NCI-H1092 (cell line): ENCODE measurements around the gene TM9SF4.
A peak's percentile ranks its signal among the peaks of the same experiment; 100 is the strongest.
"Not testable (repeated sequence)": the region's sequence is repeated elsewhere in the genome, so short reads cannot be mapped to it uniquely, and the experiment has no call there.

Experiments
- DNase-seq: peaks from one replicate; lab custom pipeline; 2025; lab: John Stamatoyannopoulos, UW

TM9SF4 gene

GRCh38 chr20:32190616-32191415 lies 81.3 kb downstream of the TM9SF4 start:
- DNase-seq: no peak

DNA sequence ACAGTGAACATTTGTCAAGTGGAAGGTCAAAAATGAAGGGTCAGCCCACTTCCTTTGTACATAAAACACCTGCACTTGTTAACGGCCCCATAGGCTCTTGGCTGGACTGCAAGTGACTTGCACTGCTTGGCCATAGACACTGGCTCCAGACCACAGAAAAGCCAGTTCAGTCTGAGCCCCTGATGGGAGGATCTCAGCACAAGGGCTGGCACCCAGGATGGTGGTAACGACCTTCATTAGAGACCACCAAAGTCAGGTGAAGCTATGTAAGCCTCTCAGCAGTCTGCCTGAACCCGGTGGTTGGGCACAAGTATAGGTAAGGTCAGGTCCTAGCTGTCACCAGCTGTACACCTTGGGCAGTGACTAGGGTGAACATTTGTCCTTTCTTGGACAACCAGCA lies 81.9 kb downstream of the TM9SF4 start:
- DNase-seq: no peak

DNA sequence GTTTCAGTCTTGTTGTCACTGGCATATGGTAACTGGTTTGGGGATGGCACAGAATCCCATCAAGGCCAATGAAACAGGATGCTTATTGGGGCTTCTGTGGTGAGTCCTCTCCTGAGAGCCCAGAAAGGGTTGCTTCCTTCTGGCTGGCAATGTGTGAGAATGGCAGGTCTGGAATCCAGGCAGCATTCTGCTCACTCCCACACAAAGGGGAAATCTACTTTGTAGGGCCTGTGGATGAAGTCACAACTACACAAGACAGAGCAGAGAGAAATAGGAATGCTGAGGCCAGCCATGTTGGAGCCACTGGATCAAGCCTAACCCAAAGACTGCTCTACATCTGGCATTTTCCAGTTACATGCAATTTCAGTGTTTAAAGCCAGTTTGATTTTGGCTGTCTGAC lies 82.4 kb downstream of the TM9SF4 start:
- DNase-seq: no peak

GRCh38 chr20:32192698-32193097 lies 83.2 kb downstream of the TM9SF4 start:
- no peak for DNase-seq

DNA sequence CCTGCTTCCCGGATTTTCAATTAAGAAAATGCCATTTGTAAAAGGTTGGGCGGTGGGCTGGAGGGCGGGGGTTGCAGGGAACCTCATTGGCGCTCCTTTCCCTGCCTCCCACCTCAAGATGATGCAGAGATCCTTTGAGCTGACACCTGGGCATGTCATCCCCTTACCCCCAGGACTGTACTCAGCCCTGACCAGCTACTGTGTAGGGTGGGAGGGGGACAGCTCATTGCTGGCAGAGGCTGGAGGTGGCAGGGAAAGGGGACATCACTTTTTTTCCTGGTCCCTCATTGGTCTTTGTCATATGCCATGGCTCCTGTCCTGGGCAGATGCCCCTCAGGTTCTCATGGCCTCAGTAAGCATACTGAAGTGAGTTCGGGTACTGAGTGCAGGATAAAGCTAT lies 83.8 kb downstream of the TM9SF4 start:
- DNase-seq: not testable (repeated sequence)

DNA sequence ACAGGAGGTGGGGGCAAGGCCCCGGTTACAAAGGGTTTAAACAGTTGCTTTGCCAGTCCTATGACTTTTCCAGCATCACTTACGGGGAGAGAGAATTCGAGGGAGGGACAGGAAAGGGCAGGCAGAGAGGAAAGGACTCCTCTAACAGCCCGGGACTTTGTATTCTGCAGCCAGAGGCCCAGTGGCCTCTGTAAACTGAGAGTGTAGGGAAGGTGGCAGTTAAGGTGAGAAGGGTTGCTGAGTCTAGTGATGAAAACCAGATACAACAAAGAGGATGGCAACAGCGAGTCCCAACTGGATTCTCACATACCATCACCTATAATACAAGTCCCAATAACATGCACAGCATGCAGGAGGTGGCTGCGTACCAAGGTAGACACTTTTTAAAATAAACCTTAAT lies 84.5 kb downstream of the TM9SF4 start:
- no peak for DNase-seq

DNA sequence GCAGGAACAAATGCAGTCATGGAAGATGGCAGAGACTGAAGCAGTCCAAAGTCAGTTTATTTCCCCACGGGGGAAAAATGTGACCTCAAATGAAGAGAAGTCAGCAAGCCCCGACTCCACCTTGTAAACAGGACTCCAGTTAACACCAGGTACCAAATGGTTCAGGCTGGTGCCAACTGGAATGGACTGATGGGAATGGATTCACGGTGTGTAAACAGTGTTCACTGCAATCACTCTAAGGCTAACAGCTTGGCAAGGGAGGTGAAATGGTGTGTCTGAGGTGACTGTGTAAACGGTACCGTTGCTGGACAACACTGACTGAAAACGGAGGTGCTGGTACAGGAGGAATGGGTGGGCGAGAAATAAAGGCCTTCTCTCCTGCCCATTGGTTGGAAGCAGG lies 86.1 kb downstream of the TM9SF4 start:
- DNase-seq: no peak

- not testable (repeated sequence) for DNase-seq
These were observed 87.1 kb downstream of the TM9SF4 start for GRCh38 chr20:32196613-32197012.

DNA sequence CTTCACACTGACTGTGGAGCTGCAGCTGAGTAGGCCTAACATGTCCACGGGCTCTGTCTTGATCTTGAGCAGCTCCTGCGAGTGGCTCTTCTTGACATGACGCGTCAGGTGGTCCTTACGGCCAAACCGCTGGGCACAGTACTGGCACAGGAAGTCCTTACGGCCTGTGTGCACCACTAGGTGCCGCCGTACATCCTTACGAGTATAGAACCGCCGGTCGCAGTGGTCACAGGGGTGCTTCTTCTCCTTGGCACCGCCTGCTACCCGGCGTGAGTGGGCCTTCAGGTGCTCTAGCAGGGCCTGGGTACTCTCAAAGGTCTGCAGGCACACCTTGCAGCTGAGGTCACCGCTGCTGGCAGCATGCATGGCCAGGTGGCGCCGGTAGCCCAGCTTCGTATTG lies 87.6 kb downstream of the TM9SF4 start:
- not testable (repeated sequence) for DNase-seq

DNA sequence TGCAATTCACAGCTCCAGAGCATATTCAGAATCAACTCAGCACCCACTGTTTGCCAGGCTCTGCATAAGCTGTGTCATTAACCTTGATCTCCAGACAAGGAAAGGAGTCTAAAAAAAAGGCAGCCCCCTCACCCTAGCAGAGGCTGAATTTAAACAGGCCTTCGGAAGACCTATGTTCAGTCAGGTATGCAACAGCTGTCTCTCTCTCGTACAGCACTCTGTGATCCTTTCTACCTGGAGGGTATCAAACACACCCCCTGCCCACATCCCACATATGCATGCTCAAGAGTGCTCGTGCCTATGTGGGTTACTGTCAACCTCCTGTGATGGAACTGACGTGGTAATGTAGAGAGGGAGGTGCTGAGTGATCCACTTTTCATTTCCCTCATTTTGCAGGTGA lies 89.5 kb downstream of the TM9SF4 start:
- no peak for DNase-seq

GRCh38 chr20:32201296-32201976 lies 91.9 kb downstream of the TM9SF4 start:
- DNase-seq: no peak

DNA sequence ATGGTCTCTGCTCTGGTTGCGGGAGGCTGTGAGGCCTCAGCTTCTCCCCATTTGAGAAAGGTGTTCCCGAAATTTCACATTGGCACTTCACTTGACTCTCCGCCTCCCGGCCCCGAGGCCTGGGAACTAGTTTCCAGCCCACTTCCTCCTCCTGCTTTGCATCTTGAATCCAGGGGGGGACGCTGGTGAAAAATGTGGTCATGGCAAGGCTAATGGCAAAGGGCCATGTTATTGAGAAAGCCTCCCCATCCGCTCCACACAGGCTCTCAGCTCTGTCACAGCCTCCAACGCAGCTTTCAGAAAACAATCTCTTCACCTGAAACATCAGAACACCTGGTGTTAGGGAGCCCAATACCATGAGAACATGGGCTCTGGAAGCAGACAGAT lies 92.5 kb downstream of the TM9SF4 start:
- no peak for DNase-seq

DNA sequence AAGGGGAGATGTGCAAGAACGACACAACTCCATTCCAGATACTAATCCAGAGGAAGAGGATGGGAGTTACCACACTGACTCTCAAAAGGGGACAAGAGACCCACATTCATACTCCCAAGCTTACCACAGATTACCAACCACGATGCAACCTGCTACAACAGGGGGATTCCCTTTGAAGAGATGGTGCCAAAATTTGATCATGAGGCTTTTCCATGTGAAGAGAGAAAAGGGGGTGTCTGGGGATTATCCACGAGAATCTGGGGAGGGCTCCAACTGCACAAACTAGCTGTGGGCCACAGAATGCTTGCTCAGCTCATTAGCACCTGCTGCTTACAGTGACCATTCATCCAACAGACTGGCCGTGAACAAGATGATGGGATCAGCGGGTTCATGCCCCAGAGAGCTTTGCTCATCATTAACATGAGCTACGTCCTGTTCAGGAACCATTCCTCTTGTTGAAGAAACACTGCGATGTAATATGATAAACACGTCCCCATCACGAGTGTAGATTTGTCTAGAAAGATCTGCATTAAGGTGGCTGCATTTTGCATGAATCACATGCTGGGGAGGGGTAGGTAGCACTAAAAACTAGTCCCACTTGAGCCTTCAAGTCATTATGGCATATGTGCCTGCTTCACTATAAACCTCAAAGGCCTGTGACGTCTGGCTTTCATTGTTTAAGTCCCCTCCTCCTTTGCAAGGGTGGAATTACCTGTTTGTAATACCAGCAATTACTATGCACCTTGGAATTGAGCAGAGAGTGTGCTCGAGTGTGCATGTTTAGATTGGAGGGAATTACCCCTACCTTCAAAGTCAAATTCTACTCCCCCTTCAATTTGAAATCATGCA lies 94.1 kb downstream of the TM9SF4 start:
- no peak for DNase-seq

- no peak for DNase-seq
These were observed 94.9 kb downstream of the TM9SF4 start for GRCh38 chr20:32204205-32205109.

DNA sequence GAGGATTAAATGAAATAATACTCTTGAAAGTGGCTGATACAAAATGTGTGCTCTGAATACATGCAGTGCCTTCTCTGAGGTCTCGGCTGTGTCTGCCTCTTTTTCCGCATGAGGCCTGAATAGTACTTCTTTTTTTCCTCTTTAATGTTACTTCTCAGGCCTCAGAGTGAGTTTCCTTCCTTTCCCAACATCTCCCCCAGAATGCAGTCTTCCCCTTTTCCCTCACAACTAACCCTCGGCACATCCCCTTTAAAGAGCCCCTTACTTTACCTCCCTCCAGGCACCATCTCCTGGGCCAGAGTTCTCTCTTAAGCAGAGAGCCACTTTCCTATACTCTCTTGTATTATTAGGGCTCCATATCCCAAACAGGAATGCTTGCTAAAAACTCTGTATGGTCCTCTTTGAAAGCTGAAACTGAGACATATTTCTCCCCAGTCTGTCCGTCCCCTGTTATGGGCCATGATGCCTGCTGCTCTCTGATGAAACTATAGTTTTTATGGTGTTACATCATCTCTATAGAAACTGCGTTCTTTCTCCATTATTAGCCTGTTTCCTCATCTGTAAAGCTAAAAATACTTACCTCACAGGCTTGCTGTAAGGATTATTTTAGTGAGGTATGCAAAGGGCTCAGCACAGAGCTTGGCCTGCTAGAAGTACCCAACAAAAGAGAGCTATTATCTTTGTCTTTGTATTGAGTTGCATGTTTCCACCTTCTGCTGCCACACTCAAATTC lies 95.8 kb downstream of the TM9SF4 start:
- no peak for DNase-seq

DNA sequence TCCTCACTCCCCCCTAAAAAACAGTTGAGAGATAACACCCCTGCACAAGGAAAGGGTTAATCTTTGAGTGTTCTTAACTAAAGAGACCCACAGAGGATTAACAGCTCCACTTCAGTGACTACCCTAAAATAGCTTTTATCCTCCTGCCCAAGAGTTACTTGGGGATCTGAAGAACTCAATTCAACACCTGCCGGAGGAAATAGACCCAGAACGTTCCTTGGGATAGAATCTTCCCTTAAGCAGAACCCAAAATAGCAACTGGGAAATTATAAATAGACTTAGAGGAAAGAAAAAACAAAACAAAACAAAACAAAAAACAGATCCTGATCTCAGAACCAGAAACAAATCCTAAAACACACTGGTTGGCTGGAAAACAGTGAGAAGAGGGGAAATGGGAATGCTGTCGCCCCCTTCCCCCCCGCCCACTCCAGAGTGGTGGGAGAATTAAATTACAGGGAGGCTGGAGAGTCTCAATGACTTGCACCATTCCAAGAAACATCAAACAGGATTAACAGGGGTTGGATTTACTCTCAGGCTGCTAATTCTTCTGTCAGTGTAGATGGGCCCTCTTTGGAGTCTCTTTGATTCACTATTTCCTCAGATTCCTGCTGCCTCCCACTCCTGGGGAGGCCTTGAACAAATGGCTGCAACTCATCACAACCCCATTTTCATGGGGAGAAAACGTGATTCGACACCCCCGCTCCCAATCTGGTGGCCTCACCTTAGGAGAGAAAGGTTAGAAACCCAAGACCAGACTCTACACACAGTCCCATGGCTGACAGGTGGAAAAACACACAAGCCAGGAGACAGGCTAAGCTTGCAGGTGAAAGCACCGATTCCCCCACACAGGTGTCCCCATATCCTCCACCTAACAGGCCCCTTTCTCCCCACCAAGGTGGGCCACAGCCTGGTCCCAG lies 96.6 kb downstream of the TM9SF4 start:
- DNase-seq: no peak

DNA sequence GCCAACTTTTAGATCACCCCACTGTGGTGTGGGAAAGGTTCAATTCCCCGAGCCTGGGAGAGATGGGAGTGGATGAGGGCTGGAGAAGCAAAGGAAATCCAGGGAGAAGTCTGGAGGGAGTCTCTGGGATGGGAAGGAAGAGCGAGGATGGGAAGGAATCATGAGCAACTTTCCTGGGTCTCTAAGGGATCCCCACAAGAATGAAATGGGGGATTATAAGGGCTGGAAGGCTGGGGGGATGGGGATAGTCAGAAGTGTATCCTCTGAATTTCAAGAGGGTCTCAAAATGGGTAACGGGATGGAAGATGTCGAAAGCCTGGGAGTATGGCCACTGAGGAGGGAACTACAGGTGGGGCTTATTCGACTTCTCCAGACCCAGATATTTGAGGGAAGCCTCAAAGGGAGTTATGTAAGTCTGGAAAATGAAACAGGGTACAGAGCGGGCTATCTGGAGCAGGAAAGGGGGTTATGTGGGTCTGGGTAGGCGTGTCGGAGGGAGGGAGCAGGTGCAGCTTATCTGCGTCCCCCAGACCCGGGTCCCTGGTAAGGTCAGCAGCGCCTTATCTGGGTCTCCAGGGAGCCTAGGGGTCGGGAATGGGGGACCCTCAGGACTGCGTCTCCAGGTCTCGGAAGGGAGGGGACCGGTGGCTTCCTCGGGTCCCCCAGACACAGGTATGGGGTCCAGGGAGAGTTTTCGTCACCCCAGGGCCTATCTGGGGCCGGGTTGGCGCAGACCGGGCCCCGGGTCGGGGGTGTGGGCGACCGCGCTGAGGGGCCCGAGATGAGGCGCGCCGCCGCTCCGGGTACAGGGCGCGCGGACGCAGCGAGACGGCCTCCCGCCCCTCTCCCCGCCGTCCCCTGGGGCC lies 97.5 kb downstream of the TM9SF4 start:
- no peak for DNase-seq

GRCh38 chr20:32207626-32208498 lies 98.3 kb downstream of the TM9SF4 start, which contains the start of the genes PLAGL2 and POFUT1:
Gene PLAGL2, minus strand, starts transcription at chr20:32207743. Its CDS starts 5,565 bp downstream, at chr20:32202178.
Gene POFUT1, plus strand, starts transcription at chr20:32207880. Its CDS starts 62 bp downstream, at chr20:32207942.
- peak; percentile 87 for DNase-seq
